GM10266 (cell line): Measurements from ENCODE around the gene RNF14.
A peak's percentile ranks its signal among the peaks of the same experiment; 100 is the strongest.

Experiments
- DNase-seq: peaks from one replicate; pipeline ENCODE4 v3.0.0; 2012; ENCODE audit errors: extremely low spot score
- TF ChIP-seq, protein P1 (sequence below): IDR thresholded peaks from 2 replicates; pipeline ENCODE4 v1.5.1; 2012; ENCODE audit warnings: mild to moderate bottlenecking, low read depth; ENCODE audit not compliant: control insufficient read depth, insufficient read depth; ENCODE audit errors: missing control alignments

The RNF14 gene

DNA sequence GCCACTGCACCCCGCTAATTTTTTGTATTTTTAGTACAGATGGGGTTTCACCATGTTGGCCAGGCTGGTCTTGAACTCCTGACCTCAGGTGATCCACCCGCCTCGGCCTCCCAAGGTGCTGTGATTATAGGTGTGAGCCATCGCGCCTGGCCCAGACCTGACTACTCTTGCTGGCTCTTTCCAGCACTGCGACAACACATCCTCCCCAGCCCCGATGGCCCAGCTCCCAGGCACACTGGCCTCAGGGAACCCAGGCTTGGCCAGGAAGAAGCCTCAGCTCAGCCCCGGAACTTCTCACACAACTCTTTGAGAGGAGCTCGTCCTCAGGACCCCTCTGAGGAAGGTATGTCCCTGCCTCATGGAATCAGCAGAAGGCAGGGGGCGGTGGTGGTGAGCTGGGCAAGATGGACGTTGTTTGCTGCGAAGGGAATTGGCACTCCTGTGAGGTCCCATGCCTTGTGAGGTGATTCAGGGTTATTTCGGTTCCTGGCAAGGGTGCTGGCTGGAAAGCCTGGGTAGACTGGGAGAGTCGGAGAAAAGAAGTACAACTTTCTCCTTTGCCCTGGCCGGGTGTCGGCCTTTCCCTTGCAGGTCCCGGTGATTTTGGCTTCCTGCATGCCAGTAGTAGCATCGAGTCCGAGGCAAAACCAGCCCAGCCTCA, 39.4 kb upstream of the RNF14 start:
- TF ChIP-seq, protein P1, sequence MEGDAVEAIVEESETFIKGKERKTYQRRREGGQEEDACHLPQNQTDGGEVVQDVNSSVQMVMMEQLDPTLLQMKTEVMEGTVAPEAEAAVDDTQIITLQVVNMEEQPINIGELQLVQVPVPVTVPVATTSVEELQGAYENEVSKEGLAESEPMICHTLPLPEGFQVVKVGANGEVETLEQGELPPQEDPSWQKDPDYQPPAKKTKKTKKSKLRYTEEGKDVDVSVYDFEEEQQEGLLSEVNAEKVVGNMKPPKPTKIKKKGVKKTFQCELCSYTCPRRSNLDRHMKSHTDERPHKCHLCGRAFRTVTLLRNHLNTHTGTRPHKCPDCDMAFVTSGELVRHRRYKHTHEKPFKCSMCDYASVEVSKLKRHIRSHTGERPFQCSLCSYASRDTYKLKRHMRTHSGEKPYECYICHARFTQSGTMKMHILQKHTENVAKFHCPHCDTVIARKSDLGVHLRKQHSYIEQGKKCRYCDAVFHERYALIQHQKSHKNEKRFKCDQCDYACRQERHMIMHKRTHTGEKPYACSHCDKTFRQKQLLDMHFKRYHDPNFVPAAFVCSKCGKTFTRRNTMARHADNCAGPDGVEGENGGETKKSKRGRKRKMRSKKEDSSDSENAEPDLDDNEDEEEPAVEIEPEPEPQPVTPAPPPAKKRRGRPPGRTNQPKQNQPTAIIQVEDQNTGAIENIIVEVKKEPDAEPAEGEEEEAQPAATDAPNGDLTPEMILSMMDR: no peak
- DNase-seq: no peak

DNA sequence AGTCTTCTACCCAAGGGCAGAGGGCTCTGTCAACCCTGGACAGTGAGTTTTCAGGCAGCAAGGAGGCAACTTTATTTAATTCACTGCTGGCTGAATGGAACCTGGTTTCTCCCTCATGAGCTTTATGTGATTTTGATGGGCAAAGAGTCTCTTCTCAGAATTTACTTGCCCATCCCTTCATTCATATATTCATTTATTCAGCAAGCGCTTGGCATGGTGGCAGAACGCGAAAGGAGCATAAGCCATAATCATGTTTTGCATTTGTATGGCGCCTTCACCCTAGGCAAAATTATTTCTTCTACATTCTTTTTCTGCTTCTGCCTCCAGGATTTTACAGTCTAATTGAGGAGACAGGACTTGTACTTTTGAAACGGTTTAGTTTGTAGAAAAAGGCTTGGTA, 37.2 kb upstream of the RNF14 start:
- TF ChIP-seq, protein P1: no peak
- DNase-seq: no peak

DNA sequence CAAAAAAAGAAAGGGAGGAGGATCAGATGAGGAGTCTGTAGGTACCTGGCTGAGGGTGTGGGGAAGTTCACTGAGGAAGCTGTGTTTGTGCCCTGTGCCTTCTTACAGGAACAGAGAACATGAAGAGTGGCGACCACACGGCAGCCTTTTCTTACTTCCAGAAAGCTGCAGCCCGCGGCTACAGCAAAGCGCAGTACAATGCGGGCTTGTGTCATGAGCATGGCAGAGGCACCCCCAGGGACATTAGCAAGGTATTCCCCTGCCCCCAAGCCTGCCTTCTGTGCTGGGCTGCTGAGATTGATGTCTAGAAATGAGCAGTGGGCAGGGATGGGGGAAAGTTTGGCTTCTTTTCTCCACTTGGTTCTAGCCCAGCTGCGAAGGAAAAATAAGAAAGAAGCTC, 35.8 kb upstream of the RNF14 start:
- TF ChIP-seq, protein P1: no peak
- no peak for DNase-seq

DNA sequence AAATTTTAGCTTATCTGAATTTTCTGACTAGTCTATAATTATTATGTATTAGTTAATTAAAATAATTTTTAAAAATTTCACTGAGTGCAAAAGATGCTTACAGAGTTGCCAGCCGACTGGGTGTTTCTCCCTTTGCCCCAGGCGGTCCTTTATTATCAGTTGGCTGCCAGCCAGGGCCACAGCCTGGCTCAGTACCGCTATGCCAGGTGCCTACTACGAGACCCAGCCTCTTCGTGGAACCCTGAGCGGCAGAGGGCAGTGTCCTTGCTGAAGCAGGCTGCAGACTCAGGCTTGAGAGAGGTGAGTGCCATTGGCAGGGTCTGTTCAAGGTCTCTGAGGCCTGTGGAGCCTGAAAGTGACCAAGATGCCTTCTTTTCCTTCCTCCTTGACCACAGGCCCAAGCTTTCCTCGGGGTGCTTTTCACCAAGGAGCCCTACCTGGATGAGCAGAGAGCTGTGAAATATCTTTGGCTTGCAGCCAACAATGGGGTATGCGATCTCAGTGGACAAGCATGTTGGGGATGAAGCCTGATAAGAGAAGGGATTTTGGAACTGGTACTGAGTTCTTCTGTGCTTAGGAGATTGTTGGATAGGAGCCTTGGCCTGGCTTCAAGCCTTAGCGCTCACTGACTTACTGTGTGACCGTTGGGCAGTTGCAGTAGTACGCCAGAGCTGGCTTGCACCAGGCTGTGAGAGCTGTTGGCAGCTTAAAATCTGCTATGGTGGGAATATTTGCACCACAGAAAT, 34.6 kb upstream of the RNF14 start:
- DNase-seq: no peak
- TF ChIP-seq, protein P1: no peak

DNA sequence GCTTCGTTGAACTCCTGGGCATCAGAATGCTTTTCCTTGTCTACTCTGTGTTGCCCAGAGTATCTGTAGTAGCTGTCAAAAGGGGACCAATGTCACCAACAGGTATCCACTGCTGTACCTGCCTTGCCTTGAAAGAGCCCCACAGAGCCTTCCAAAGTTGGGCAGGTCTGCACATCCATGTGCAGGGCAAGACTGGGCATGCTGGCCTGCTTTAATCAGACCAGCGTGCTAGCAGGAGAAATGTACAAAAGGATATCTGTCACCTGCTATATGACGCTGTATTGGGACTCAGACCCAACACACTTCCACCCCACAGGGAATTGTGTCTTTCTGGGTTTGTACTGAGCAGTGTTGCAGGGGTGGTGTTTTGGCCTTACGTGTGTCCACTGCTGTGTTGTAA, 33.4 kb upstream of the RNF14 start:
- DNase-seq: no peak
- TF ChIP-seq, protein P1: no peak

DNA sequence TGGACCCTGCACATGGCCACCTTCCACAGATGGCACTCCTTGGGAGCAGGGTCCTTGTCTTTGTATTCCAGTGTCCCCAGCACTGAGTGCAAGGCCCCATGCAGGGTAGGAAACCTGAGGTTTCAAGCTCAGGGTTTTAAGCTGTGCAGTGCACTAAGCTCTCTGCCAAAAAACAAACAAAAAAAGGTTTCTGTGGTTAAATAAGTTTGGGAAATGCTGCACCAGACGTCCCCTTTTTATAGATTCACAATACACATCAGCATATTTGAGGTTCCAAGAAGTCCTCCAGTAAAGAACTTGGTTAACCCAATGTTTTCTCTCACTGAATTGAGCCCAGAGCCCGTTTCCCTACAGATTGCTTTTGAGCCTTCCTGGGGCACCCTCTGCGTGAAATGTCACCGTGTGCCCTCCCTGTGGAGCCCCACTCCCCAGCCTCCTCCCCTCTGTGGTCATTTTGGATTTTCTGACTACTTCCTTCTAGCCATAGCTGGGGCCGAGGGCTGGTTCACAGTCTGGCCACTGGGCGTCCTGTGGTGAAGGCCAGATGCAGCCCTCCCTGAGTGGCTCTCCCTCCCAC, 28.1 kb upstream of the RNF14 start:
- TF ChIP-seq, protein P1: peak; percentile 3
- DNase-seq: no peak

DNA sequence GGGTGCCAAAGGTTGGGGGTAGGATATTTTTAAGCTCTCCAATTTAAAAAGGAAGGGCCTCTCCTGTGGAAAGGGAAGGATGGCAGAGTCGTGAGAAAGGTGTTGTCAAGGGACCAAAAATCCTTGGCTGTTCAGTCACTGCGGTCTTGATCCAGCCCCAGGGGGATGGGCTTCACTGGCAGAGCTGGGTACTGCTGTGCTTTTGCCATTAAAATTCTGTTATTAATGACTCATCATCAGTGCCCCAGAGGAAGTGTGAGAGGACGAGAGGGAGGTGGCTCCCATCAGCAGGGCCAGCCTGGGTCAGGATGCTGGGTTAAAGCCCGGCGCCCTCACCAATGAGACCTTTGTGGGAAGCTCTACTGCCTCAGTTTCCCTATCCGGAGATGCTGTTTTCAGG, 27.6 kb upstream of the RNF14 start:
- TF ChIP-seq, protein P1: no peak
- DNase-seq: no peak
